ENCODE results near the gene AOC1.

Gene AOC1

GRCh38 chr7:150901160-150902035 lies 49.1 kb downstream of the AOC1 start:
- TF ChIP-seq REST (IDR thresholded peaks at IDR 0.05; ENCODE audit: insufficient read depth in 1 of 2, low read depth in 2 of 2, low read length in 2 of 2), result no peak

GRCh38 chr7:150902078-150903033 lies 50.0 kb downstream of the AOC1 start:
- TF ChIP-seq SIN3A (IDR thresholded peaks at IDR 0.05; ENCODE audit: borderline replicate concordance, insufficient read depth, low read length) (no peak), REST (IDR thresholded peaks at IDR 0.05; ENCODE audit: insufficient read depth in 1 of 2, low read depth in 2 of 2, low read length in 2 of 2) (no peak), FOXP2 (optimal IDR thresholded peaks at IDR 0.05; ENCODE audit: borderline replicate concordance, extremely low read depth, extremely low read length, insufficient read depth) (no peak), TAF1 (IDR thresholded peaks at IDR 0.05; ENCODE audit: borderline replicate concordance, insufficient read depth, low read length) (no peak), POLR2AphosphoS5 (IDR thresholded peaks at IDR 0.05; ENCODE audit: low read depth, low read length) (no peak)

GRCh38 chr7:150903606-150904005 lies 51.3 kb downstream of the AOC1 start:
- no peak for TF ChIP-seq FOXP2 (optimal IDR thresholded peaks at IDR 0.05; ENCODE audit: borderline replicate concordance, extremely low read depth, extremely low read length, insufficient read depth)
- no peak for TF ChIP-seq POLR2AphosphoS5 (IDR thresholded peaks at IDR 0.05; ENCODE audit: low read depth, low read length)
- TF ChIP-seq TAF1 (IDR thresholded peaks at IDR 0.05; ENCODE audit: borderline replicate concordance, insufficient read depth, low read length), result no peak
- TF ChIP-seq REST (IDR thresholded peaks at IDR 0.05; ENCODE audit: insufficient read depth in 1 of 2, low read depth in 2 of 2, low read length in 2 of 2), result no peak
- TF ChIP-seq SIN3A (IDR thresholded peaks at IDR 0.05; ENCODE audit: borderline replicate concordance, insufficient read depth, low read length), result no peak

- TF ChIP-seq FOXP2 (optimal IDR thresholded peaks at IDR 0.05; ENCODE audit: borderline replicate concordance, extremely low read depth, extremely low read length, insufficient read depth) (no peak), TAF1 (IDR thresholded peaks at IDR 0.05; ENCODE audit: borderline replicate concordance, insufficient read depth, low read length) (no peak), POLR2AphosphoS5 (IDR thresholded peaks at IDR 0.05; ENCODE audit: low read depth, low read length) (no peak)
Measured at GRCh38 chr7:150904011-150904909, 51.9 kb downstream of the AOC1 start.

- TF ChIP-seq SIN3A (IDR thresholded peaks at IDR 0.05; ENCODE audit: borderline replicate concordance, insufficient read depth, low read length), result no peak
- TF ChIP-seq TAF1 (IDR thresholded peaks at IDR 0.05; ENCODE audit: borderline replicate concordance, insufficient read depth, low read length), result no peak
- no peak for TF ChIP-seq FOXP2 (optimal IDR thresholded peaks at IDR 0.05; ENCODE audit: borderline replicate concordance, extremely low read depth, extremely low read length, insufficient read depth)
- TF ChIP-seq REST (IDR thresholded peaks at IDR 0.05; ENCODE audit: insufficient read depth in 1 of 2, low read depth in 2 of 2, low read length in 2 of 2), result no peak
- no peak for TF ChIP-seq POLR2AphosphoS5 (IDR thresholded peaks at IDR 0.05; ENCODE audit: low read depth, low read length)
Measured at GRCh38 chr7:150908173-150908572, 55.9 kb downstream of the AOC1 start.
